ENCODE measurements around the gene ST7.

GRCh38 chr7:117176206-117176605, 222.9 kb downstream of the ST7 start:
- TF ChIP-seq ZFX (CRISPR knock-in tag; IDR thresholded peaks at IDR 0.05; ENCODE audit: low read depth) (no peak), NFE2L2 (IDR thresholded peaks at IDR 0.05; ENCODE audit: low read length) (no peak), REPIN1 (CRISPR knock-in tag; IDR thresholded peaks at IDR 0.05; ENCODE audit: borderline replicate concordance, low read depth) (no peak)
